Measurements from ENCODE around the gene BMP6.

The BMP6 gene

DNA sequence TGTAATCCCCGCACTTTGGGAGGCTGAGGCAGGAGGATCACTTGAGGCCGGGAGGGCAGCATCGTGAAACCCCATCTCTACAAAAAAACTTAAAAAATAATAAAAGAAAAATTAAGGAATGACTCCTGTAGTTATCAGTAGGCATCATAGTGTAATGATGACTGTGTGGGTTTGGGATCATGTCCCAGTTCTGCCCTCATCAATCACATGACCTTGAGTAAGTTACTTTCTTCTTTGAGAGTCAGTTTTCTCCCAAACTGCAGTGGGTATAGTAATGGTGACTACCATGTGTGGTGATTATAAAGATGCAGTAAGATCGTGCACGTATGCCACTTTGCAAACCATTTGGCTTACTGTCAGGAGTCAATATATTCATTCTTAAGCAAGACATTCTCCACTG is 95.5 kb downstream of the BMP6 start:
- no peak for DNase-seq (ENCODE audit: extremely low read depth in 1 of 2, low read depth in 1 of 2)

DNA sequence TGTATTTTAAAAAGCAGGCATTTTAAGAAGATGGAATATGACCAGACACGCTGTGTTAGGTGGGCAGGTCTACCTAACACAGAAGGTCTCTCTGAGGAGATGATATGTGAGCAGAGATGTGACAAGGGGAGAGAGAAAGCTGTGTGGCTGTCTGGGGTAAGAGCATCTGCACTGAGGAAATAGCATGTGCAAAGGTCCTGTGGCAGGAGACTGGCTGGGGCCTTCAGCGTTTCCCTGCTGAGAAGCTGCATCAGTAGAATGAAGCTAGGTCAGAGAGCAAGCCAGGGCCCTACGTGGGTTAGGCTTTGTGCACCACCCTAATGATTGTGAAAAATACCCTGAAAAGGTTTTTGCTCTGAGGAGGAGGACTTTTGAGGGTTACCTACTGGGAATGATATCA is 97.7 kb downstream of the BMP6 start:
- no peak for DNase-seq (ENCODE audit: extremely low read depth in 1 of 2, low read depth in 1 of 2)

DNA sequence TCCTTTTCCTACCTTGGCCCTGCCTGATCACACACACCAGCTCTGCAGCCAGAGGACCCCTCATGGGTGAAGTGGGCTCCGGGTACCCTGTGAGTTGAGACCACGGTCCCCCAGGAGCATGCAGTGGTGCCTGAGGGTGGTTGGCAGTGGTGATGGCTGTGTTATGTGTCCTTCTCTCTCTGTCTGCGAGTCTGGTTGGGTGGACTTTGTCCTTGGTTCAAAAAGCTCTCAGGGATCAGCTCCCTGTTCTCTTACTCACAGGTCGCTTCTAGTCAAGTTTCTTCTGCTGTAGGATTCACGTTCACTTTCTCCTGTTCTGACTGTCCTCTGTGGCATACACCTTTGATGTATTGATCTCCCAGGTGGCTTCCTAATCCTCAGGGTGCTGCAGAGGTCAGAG is 100.1 kb downstream of the BMP6 start:
- DNase-seq (ENCODE audit: extremely low read depth in 1 of 2, low read depth in 1 of 2), result no peak

DNA sequence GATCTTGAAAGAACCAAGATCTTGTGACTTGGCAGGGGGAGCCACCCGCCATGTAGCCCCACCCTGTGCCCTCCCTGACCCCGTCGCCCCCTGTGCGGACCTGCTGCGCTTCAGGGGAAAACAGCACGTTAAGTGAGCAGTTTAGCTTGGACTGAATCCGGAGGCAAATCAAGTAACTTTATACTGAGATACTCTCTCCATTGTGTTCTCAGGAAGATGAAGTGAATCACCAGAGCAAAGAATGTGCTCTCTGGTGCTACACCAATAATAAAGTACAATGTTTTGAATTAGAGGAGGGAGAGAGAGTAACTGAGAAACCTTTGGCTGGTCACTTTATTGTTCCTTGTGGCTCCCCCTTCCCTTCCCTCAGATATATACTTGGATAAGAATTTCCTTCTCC is 101.2 kb downstream of the BMP6 start:
- DNase-seq (ENCODE audit: extremely low read depth in 1 of 2, low read depth in 1 of 2), result no peak

DNA sequence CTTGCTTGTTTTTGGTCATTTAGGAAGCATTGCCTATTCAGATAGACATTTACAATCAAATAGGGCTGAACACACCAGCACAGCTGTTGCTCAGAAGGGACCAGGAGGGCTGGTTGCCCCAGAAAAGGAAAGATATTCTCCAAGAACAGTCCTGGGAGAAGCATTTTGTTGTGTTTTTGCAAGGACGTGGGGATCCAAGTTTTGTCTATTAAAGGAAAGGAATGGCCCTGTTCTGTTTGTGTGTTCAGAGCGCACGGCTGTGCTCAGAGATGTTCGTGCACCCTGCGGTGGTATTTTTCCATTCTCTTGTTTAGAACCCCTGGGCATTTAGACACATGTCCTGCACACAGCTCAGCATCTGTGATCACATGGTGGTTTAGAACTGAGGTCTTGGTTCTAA is 102.2 kb downstream of the BMP6 start:
- no peak for DNase-seq (ENCODE audit: extremely low read depth in 1 of 2, low read depth in 1 of 2)

DNA sequence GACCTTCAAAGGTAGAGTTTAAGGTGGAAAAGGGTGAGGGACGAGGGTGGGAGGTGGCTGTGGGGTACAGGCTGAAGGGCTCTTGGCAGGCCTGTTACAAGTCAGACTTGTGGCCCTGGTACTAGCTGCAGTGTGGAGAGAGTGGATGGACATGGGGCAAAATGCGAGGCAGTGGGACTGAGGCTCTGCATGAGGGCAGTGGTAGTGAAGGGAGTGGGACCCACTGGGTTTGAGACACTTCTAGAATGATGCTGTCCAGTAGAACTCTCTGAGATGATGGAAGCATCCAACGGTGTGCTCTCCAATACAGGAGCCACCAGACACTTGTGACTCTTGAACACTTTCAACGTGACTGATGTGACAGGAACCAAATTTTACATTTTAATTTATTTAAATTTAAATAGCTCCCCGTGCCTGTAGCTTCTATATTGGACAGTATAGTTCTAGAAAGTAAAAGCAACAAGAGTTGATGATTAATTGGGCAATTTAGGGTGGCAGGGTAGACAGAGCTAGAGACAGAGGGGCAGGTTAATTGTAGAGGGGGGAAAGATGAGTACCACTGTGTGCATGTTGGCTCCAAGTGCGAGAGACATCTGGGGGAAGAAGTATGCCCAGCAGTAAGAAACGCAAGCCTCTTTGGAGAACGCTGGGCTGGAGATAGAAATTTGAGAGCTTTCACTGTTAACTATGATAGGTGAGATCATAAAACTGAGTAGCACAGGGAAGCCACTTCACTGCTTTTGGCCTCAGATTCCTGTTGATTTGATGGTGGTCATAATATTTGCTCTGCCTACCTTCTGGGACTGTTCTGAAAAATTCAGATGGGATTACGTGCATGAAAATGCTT is 107.2 kb downstream of the BMP6 start:
- DNase-seq (ENCODE audit: extremely low read depth in 1 of 2, low read depth in 1 of 2), result no peak

DNA sequence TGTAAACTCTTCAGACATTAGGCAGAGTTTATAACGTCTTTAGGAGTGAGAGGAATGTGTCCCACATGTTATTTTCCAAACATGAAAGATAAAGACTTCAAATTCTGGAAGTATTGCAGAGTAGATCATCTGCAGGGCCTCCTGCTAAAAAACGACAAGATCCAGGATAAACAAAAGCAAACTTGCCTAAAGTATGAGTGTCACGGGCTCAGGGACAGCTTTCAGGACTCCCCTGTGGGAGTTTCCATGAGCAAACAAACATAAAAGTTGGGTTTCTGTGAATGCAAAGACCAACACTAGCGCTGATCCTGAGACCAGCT is 107.8 kb downstream of the BMP6 start:
- no peak for DNase-seq (ENCODE audit: extremely low read depth in 1 of 2, low read depth in 1 of 2)

DNA sequence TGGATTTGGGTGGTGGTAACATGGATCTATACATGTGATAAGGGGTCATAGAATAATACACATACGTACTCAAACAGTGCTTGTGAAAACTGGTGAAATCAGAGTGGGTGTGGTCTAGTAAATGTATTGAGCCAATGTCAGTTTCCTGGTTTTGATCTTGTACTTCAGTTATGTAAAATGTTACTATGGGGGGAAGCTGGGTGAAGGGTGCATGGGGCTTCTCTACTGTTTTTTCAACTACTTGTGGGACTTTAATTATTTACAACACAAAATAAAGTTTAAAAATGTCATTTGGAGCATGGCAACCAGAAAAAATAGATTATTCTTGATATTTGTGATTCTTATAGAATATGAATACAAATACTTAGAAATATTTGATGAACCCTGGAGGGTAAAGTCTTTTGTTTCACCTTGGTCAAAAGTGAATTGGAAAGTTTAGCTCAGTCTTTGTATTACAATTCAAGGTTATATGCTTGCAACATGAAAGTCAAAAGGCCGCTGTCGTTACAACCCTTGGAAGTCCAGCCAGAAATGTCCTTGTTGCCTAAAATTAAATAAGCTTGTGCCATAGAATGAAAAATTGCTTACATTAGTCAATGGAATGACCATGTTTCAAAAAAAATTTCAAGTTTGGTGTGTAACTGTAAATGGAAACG is 110.6 kb downstream of the BMP6 start:
- DNase-seq (ENCODE audit: extremely low read depth in 1 of 2, low read depth in 1 of 2), result no peak

DNA sequence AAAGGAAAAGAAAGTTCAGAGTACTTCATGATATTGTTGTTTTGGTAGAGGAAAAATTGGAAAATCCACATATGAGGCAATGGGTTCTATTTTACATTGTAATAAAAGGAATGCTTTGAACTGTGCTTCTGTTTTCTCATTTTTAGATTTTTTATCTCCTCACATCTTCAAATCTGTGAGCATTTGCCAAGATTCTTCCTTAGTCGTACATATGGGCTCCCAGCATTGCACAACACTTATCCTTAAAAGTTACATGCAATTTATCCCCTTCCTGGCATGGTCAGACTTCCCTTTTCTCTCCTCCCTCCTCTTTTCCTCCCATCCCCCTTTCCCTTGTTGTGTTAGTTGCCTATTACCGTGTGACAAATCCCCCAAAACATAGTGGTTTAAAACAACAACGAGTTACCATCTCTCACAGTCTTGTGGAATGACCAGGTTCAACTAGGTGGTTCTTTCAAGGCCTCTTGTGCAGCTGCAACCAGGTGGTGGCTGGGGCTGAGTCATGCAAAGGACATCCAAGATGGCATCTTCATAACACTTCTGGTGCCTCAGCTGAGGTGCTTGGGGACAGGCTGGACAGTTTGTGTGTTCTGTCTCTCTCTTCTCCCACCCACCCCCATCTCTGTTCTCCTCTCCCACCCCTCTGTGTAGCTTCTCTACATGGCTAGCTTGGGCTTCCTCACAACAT is 116.0 kb downstream of the BMP6 start:
- DNase-seq (ENCODE audit: extremely low read depth in 1 of 2, low read depth in 1 of 2), result no peak

DNA sequence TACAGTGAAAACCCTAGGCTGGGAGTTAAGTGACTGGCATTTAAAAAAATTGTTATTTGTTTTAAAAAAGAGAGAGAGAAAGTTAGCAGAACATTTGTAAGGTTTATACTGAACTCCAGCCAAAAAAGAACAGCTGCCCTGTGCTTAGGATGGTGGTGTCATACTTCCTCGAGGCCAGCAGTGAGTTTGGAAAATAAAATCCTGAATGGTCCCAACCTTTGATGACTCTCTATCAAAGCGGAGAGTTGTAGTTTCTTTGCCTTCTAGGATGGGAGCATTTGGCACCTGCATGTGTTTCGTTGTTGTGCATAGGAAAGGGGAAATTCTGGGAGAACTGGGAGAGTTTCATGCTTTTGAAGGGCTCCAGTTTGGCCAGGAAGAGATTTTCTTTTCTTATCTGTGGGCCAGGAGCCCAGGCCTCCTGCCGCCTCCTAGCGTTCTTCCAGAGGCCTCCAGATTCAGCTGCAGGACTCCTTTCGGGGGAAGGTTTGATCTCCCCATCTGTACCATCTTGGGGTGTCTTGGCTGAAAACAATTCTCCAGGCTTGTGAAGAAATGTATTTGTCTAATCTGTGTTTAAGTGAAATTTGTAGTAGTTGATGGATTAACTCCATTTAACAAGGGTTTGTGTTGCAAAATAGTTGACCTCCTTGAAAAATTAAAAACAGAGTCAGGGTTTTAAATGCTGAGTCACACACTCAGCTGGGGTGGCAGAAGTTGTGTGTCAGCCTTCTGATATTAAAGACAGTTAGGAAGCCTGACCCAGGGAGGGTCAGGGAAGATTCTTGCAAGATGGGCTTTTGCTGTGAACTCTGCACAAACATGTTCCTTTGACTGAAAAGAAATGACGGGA is 121.3 kb downstream of the BMP6 start:
- no peak for DNase-seq (ENCODE audit: extremely low read depth in 1 of 2, low read depth in 1 of 2)

DNA sequence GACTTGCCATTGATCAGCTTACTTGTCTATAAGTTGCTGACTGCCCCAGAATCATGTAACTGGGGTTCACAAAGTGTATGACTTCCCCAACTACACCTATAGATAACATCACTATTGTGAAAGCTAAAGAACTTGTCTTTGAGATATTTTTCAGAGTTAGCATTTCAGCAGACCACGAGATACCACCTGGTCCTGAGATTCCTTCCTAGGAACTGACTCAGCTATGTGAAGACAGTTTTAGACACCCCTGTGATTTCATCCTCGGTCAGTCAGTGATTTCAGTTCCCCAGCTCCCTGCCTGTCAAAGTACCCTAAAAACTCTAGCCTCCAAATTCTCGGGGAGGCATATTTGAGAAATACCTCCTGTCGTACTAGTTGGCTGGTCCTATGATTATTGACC is 122.3 kb downstream of the BMP6 start:
- no peak for DNase-seq (ENCODE audit: extremely low read depth in 1 of 2, low read depth in 1 of 2)

DNA sequence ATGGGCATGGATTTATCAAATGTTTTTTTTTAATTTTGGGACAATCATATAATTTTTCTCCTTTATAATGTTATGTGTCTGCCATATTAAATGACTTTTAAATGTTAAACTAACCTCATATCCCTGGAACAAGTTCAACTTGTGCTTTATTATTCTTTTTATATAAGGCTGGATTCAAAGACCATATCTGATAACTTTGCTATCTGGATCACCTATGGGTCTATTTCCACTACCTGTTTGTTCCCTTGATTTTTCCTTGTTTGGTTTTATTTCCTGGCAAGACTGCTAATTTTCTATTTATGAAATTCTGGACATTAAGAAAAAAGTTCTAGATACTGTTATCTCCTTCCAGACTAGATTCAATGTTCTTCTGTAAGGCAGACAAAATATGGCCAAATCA is 125.9 kb downstream of the BMP6 start:
- no peak for DNase-seq (ENCODE audit: extremely low read depth in 1 of 2, low read depth in 1 of 2)

DNA sequence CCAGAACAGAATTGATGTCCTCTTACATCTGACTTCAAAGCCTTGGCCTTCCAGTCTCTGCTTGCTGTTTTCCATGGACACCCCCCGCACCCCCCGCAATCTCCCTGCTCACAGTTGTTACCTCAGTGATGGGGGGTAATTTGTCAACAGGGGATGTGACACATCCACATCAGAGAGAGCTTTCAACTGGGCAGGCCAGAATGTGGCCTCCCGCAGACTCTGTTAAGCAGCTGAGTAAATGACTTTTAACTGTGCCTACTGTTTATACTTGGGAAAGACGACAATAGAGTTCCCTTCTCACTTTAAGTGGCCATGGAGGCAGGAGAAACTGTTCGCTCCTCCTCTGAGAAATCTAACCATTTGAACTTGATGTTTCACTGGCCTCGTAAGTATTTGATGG is 133.7 kb downstream of the BMP6 start:
- DNase-seq (ENCODE audit: extremely low read depth in 1 of 2, low read depth in 1 of 2), result no peak

DNA sequence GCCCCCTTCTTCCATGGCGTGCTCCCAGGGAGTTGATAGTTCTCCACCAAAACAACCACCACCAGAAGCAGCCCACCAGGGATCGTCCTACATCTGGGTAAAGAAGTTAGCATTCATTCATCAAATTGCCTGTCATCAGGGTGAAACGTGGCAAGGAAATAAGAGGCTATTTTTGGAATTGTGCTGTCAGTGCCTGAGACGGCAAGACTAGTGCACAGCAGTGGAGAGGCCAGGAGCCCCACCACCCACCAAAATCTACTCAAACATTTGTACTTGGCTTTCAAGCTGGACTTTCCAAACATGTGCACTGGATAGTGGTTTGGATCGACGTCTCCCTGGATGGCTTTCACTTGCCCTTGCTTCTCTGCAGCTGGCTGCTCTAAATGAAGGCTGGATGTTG is 139.9 kb downstream of the BMP6 start:
- no peak for DNase-seq (ENCODE audit: extremely low read depth in 1 of 2, low read depth in 1 of 2)

DNA sequence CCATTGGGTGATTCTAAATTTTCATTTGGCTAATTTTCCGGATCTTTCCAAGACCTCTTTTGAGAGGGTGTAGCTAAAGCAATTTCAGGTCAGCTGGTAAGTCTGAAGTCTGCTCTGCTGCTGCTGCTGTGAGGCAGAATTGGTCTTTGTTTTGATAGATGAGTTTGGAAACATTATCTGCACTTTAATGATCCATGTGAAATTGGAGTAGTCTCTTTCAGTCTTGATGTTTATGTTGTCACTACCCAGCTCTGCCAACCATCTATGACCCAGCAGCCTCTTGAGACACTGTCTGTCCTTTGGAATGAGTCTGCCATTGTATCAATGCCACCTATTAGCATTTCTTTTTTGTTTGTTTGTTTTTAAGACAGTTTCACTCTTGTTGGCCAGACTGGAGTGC is 140.6 kb downstream of the BMP6 start:
- no peak for DNase-seq (ENCODE audit: extremely low read depth in 1 of 2, low read depth in 1 of 2)

DNA sequence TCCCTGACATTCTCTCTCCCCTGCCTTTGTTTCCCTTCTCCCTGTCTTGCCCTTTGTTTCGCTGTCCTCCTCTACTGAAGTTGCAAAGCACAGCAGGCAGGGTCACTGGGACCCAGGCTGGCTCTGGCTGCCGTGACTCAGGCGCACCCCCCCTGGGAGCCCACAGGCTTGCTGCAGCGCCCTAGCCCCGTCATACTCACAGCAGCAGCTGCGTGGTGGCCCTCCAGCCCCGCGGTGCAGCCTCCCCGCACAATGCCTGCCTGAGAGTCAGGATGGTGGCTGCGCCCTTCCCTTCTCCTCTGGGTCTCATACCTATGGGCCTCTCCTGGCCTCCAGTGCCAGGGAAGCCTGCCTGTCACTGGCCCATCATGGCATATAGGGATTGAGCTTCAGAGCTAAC is 143.0 kb downstream of the BMP6 start:
- no peak for DNase-seq (ENCODE audit: extremely low read depth in 1 of 2, low read depth in 1 of 2)

DNA sequence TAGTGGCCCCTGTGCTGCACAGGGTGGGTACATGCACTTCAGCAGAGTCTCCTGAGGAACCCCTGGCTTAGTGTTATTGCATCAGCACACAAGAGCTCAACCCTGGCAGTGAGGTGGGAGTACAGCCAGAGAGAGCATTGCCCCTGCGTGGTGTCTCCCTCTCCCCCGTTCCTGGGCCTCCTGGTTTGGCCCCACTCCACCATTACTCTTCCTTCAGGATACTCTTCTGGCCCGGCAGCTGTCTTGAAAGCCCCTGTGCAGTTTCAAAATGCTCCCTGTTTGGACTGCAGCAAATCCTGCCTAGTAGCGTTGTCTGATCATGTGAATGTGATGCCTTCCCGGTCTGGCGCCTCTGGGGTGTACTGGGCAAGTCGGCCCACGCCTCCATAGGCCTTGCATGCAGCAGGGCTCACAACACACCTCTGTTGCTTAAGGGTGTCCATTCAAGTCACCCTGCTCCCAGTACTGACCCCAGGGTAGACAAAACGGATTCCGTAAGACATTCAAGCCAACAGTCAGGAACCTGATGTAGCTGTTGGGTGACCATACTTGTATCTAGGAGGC is 152.6 kb downstream of the BMP6 start:
- no peak for DNase-seq (ENCODE audit: extremely low read depth in 1 of 2, low read depth in 1 of 2)

DNA sequence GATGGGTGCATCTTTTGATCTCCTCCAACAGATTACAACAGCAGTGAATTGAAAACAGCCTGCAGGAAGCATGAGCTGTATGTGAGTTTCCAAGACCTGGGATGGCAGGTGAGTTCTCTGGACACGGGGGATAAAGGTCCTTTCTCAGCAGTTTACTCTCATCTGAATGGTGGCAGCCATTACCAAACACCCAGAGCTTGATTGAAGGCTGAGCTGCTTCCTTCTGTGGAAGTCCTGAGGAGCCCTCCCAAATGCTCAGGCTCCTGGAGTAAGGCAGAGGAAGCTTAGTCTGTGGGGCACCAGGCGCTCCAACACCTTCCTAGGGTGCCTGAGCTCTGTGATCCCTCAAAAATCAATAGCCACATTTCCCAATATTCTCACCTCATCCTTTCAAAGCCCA is 153.1 kb downstream of the BMP6 start:
- no peak for DNase-seq (ENCODE audit: extremely low read depth in 1 of 2, low read depth in 1 of 2)

DNA sequence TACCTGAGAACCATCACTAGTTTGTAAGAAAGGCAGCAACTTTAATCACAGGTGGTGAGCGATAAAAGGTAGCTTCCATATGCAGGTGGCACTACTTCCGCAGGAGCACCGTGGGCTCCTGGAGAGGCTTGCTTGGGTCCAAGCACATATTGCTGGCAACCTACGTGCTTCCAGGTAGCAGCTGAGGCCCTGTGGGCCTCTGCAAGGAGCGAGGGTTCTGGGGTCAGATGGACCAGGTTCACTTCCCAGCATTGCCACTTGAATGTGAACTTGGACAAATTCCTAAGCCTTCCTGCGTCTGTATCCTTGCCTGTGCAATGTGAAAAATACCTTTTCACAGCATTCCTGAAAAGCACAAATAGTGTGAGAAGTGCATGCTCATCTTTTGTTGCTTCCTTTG is 153.7 kb downstream of the BMP6 start:
- DNase-seq (ENCODE audit: extremely low read depth in 1 of 2, low read depth in 1 of 2), result no peak

DNA sequence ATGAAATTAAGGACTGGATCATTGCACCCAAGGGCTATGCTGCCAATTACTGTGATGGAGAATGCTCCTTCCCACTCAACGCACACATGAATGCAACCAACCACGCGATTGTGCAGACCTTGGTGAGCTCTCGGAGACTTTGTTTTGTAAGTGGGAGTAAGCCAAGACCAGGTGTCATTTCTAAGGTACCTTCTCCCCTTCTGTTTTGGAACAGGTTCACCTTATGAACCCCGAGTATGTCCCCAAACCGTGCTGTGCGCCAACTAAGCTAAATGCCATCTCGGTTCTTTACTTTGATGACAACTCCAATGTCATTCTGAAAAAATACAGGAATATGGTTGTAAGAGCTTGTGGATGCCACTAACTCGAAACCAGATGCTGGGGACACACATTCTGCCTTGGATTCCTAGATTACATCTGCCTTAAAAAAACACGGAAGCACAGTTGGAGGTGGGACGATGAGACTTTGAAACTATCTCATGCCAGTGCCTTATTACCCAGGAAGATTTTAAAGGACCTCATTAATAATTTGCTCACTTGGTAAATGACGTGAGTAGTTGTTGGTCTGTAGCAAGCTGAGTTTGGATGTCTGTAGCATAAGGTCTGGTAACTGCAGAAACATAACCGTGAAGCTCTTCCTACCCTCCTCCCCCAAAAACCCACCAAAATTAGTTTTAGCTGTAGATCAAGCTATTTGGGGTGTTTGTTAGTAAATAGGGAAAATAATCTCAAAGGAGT is 154.2 kb downstream of the BMP6 start:
- DNase-seq (ENCODE audit: extremely low read depth in 1 of 2, low read depth in 1 of 2), result no peak
